Measurements from ENCODE around the gene C4B.
"Not testable (repeated sequence)": the region's sequence is repeated elsewhere in the genome, so short reads cannot be mapped to it uniquely, and the experiment has no call there.

- not testable (repeated sequence) for TF ChIP-seq POLR2A, CTCF (IDR thresholded peaks at IDR 0.05)
These were observed 29.2 kb downstream of the C4B start for GRCh38 chr6:32043589-32044380.

All from vagina (tissue), 2 donors.